IMR-90 (cell line): ENCODE results near the gene SLC29A3.

Experiments used
- POLR2A ChIP-seq: IDR thresholded peaks from 2 replicates; pipeline ENCODE4 v1.6.1; 2012; ENCODE audit warnings: mild to moderate bottlenecking, low read depth, low read length
- TF ChIP-seq, protein P1 (sequence below): fragments of 150-350 bp; IDR thresholded peaks from 2 replicates; pipeline ENCODE4 v1.6.1; 2016; ENCODE audit warnings: low read depth, mild to moderate bottlenecking, low read length, moderate library complexity, borderline replicate concordance

DNA sequence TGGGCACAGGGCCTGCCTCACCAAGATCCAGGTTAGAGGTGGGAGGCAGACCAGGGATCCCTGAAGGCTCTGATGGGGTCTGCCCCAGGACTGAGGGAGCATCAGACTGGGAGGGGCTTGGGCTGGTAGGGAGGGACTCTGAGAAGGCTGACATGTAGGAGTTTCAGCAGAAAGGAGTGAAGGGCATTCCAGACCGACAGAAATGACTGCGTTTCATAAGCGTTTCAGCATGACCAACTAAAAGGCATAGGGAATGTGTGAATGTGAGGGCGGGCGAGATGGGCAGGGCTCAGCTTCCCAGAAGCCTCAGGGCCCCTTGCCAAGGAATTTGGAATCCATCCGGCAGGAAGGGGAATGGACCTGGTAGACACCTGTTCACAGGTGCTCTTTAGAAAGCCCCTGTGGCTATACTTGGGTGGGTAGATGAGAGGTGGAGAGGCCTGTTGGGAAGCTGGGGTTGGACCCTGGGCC lies 24.9 kb upstream of the SLC29A3 start:
- TF ChIP-seq, protein P1, sequence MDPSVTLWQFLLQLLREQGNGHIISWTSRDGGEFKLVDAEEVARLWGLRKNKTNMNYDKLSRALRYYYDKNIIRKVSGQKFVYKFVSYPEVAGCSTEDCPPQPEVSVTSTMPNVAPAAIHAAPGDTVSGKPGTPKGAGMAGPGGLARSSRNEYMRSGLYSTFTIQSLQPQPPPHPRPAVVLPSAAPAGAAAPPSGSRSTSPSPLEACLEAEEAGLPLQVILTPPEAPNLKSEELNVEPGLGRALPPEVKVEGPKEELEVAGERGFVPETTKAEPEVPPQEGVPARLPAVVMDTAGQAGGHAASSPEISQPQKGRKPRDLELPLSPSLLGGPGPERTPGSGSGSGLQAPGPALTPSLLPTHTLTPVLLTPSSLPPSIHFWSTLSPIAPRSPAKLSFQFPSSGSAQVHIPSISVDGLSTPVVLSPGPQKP, result no peak
- no peak for TF ChIP-seq POLR2A
